ENCODE measurements around the gene COMMD3.

COMMD3 gene

GRCh38 chr10:22316286-22317075 lies at the start of gene COMMD3:
COMMD3 (plus strand) TSS chr10:22316388; CDS start chr10:22316418, 30 bp downstream.
- H3K27me3 ChIP-seq (ENCODE audit: control insufficient read depth in 1 of 2, insufficient read depth in 2 of 2, low read length in 2 of 2) = no peaks in the 10 kb centered on the region
- H3K27ac ChIP-seq (ENCODE audit: low read depth, low read length) = peak within 1 kb of the TSS; percentile 98

GRCh38 chr10:22268503-22268902 lies 47.7 kb upstream of the COMMD3 start:
- Histone ChIP-seq H3K27ac (ENCODE audit: low read depth, low read length) (no peak overlapping the region), H3K4me1 (ENCODE audit: insufficient read depth, low read length) (no peaks in the 10 kb centered on the region), H3K9me3 (ENCODE audit: low read length) (no peaks in the 10 kb centered on the region), H3K9ac (ENCODE audit: low read length) (no peak overlapping the region), H3K36me3 (ENCODE audit: insufficient read depth, low read length) (no peaks in the 10 kb centered on the region), H3K27me3 (ENCODE audit: control insufficient read depth in 1 of 2, insufficient read depth in 2 of 2, low read length in 2 of 2) (no peaks in the 10 kb centered on the region), H3K4me3 (ENCODE audit: low read depth in 1 of 2, low read length in 2 of 2) (no peak overlapping the region)

More at GRCh38 chr10:22316286-22317075, at the start of gene COMMD3:
- H3K9me3 ChIP-seq (ENCODE audit: low read length) = no peaks in the 10 kb centered on the region
- peak within 1 kb of the TSS; percentile 87 to 98 for H3K4me3 ChIP-seq (ENCODE audit: low read depth in 1 of 2, low read length in 2 of 2)
- no peaks in the 10 kb centered on the region for H3K36me3 ChIP-seq (ENCODE audit: insufficient read depth, low read length)
- H3K4me1 ChIP-seq (ENCODE audit: insufficient read depth, low read length) = peaks cover 37% of the 10 kb centered on the region
- H3K9ac ChIP-seq (ENCODE audit: low read length) = peak within 1 kb of the TSS; percentile 98

- H3K4me1 ChIP-seq (ENCODE audit: insufficient read depth, low read length) = no peaks in the 10 kb centered on the region
- no peak overlapping the region for H3K4me3 ChIP-seq (ENCODE audit: low read depth in 1 of 2, low read length in 2 of 2)
- no peak overlapping the region for H3K27ac ChIP-seq (ENCODE audit: low read depth, low read length)
- no peaks in the 10 kb centered on the region for H3K36me3 ChIP-seq (ENCODE audit: insufficient read depth, low read length)
- H3K9ac ChIP-seq (ENCODE audit: low read length) = no peak overlapping the region
- H3K9me3 ChIP-seq (ENCODE audit: low read length) = no peaks in the 10 kb centered on the region
- H3K27me3 ChIP-seq (ENCODE audit: control insufficient read depth in 1 of 2, insufficient read depth in 2 of 2, low read length in 2 of 2) = no peaks in the 10 kb centered on the region
Observed at GRCh38 chr10:22271786-22272185, 44.4 kb upstream of the COMMD3 start.

- no peaks in the 10 kb centered on the region for H3K4me1 ChIP-seq (ENCODE audit: insufficient read depth, low read length)
- no peaks in the 10 kb centered on the region for H3K9me3 ChIP-seq (ENCODE audit: low read length)
- no peak overlapping the region for H3K27ac ChIP-seq (ENCODE audit: low read depth, low read length)
- H3K9ac ChIP-seq (ENCODE audit: low read length) = no peak overlapping the region
- H3K4me3 ChIP-seq (ENCODE audit: low read depth in 1 of 2, low read length in 2 of 2) = no peak overlapping the region
- H3K27me3 ChIP-seq (ENCODE audit: control insufficient read depth in 1 of 2, insufficient read depth in 2 of 2, low read length in 2 of 2) = no peaks in the 10 kb centered on the region
- H3K36me3 ChIP-seq (ENCODE audit: insufficient read depth, low read length) = no peaks in the 10 kb centered on the region
Observed at GRCh38 chr10:22278441-22278782, 37.8 kb upstream of the COMMD3 start.

- H3K4me1 ChIP-seq (ENCODE audit: insufficient read depth, low read length) = no peaks in the 10 kb centered on the region
- H3K9ac ChIP-seq (ENCODE audit: low read length) = no peak overlapping the region
- no peak overlapping the region for H3K4me3 ChIP-seq (ENCODE audit: low read depth in 1 of 2, low read length in 2 of 2)
- H3K9me3 ChIP-seq (ENCODE audit: low read length) = no peaks in the 10 kb centered on the region
- no peaks in the 10 kb centered on the region for H3K36me3 ChIP-seq (ENCODE audit: insufficient read depth, low read length)
- no peak overlapping the region for H3K27ac ChIP-seq (ENCODE audit: low read depth, low read length)
- H3K27me3 ChIP-seq (ENCODE audit: control insufficient read depth in 1 of 2, insufficient read depth in 2 of 2, low read length in 2 of 2) = no peaks in the 10 kb centered on the region
Observed at GRCh38 chr10:22280078-22280477, 36.1 kb upstream of the COMMD3 start.

- no peaks in the 10 kb centered on the region for H3K4me1 ChIP-seq (ENCODE audit: insufficient read depth, low read length)
- no peaks in the 10 kb centered on the region for H3K9me3 ChIP-seq (ENCODE audit: low read length)
- H3K27me3 ChIP-seq (ENCODE audit: control insufficient read depth in 1 of 2, insufficient read depth in 2 of 2, low read length in 2 of 2) = no peaks in the 10 kb centered on the region
- no peak overlapping the region for H3K9ac ChIP-seq (ENCODE audit: low read length)
- no peak overlapping the region for H3K27ac ChIP-seq (ENCODE audit: low read depth, low read length)
- no peak overlapping the region for H3K4me3 ChIP-seq (ENCODE audit: low read depth in 1 of 2, low read length in 2 of 2)
- no peaks in the 10 kb centered on the region for H3K36me3 ChIP-seq (ENCODE audit: insufficient read depth, low read length)
Observed at GRCh38 chr10:22285130-22285529, 31.1 kb upstream of the COMMD3 start.

- H3K9ac ChIP-seq (ENCODE audit: low read length) = no peak overlapping the region
- no peaks in the 10 kb centered on the region for H3K27me3 ChIP-seq (ENCODE audit: control insufficient read depth in 1 of 2, insufficient read depth in 2 of 2, low read length in 2 of 2)
- no peaks in the 10 kb centered on the region for H3K36me3 ChIP-seq (ENCODE audit: insufficient read depth, low read length)
- no peaks in the 10 kb centered on the region for H3K4me1 ChIP-seq (ENCODE audit: insufficient read depth, low read length)
- H3K27ac ChIP-seq (ENCODE audit: low read depth, low read length) = no peak overlapping the region
- no peak overlapping the region for H3K4me3 ChIP-seq (ENCODE audit: low read depth in 1 of 2, low read length in 2 of 2)
- H3K9me3 ChIP-seq (ENCODE audit: low read length) = no peaks in the 10 kb centered on the region
Observed at GRCh38 chr10:22293747-22294404, 22.3 kb upstream of the COMMD3 start.

- Histone ChIP-seq H3K4me3 (ENCODE audit: low read depth in 1 of 2, low read length in 2 of 2) (no peak overlapping the region), H3K4me1 (ENCODE audit: insufficient read depth, low read length) (no peaks in the 10 kb centered on the region), H3K9me3 (ENCODE audit: low read length) (no peaks in the 10 kb centered on the region), H3K9ac (ENCODE audit: low read length) (no peak overlapping the region), H3K27me3 (ENCODE audit: control insufficient read depth in 1 of 2, insufficient read depth in 2 of 2, low read length in 2 of 2) (no peaks in the 10 kb centered on the region), H3K36me3 (ENCODE audit: insufficient read depth, low read length) (no peaks in the 10 kb centered on the region), H3K27ac (ENCODE audit: low read depth, low read length) (no peak overlapping the region)
Observed at GRCh38 chr10:22294694-22295093, 21.5 kb upstream of the COMMD3 start.

GRCh38 chr10:22301193-22301592 lies 15.0 kb upstream of the COMMD3 start:
- Histone ChIP-seq H3K9me3 (ENCODE audit: low read length) (no peaks in the 10 kb centered on the region), H3K9ac (ENCODE audit: low read length) (no peak overlapping the region), H3K27me3 (ENCODE audit: control insufficient read depth in 1 of 2, insufficient read depth in 2 of 2, low read length in 2 of 2) (no peaks in the 10 kb centered on the region), H3K4me1 (ENCODE audit: insufficient read depth, low read length) (no peaks in the 10 kb centered on the region), H3K4me3 (ENCODE audit: low read depth in 1 of 2, low read length in 2 of 2) (no peak overlapping the region), H3K36me3 (ENCODE audit: insufficient read depth, low read length) (no peaks in the 10 kb centered on the region), H3K27ac (ENCODE audit: low read depth, low read length) (no peak overlapping the region)

- no peak overlapping the region for H3K27ac ChIP-seq (ENCODE audit: low read depth, low read length)
- no peaks in the 10 kb centered on the region for H3K9me3 ChIP-seq (ENCODE audit: low read length)
- no peaks in the 10 kb centered on the region for H3K27me3 ChIP-seq (ENCODE audit: control insufficient read depth in 1 of 2, insufficient read depth in 2 of 2, low read length in 2 of 2)
- H3K4me3 ChIP-seq (ENCODE audit: low read depth in 1 of 2, low read length in 2 of 2) = no peak overlapping the region
- H3K36me3 ChIP-seq (ENCODE audit: insufficient read depth, low read length) = no peaks in the 10 kb centered on the region
- H3K4me1 ChIP-seq (ENCODE audit: insufficient read depth, low read length) = no peaks in the 10 kb centered on the region
- H3K9ac ChIP-seq (ENCODE audit: low read length) = no peak overlapping the region
Observed at GRCh38 chr10:22303461-22303860, 12.7 kb upstream of the COMMD3 start.

- H3K4me1 ChIP-seq (ENCODE audit: insufficient read depth, low read length) = no peaks in the 10 kb centered on the region
- no peak overlapping the region for H3K27ac ChIP-seq (ENCODE audit: low read depth, low read length)
- no peaks in the 10 kb centered on the region for H3K27me3 ChIP-seq (ENCODE audit: control insufficient read depth in 1 of 2, insufficient read depth in 2 of 2, low read length in 2 of 2)
- no peaks in the 10 kb centered on the region for H3K9me3 ChIP-seq (ENCODE audit: low read length)
- no peak overlapping the region for H3K9ac ChIP-seq (ENCODE audit: low read length)
- H3K4me3 ChIP-seq (ENCODE audit: low read depth in 1 of 2, low read length in 2 of 2) = no peak overlapping the region
- H3K36me3 ChIP-seq (ENCODE audit: insufficient read depth, low read length) = no peaks in the 10 kb centered on the region
Observed at GRCh38 chr10:22305721-22306120, 10.5 kb upstream of the COMMD3 start.

GRCh38 chr10:22308390-22308789 lies 7.8 kb upstream of the COMMD3 start:
- no peak overlapping the region for H3K27ac ChIP-seq (ENCODE audit: low read depth, low read length)
- no peaks in the 10 kb centered on the region for H3K4me1 ChIP-seq (ENCODE audit: insufficient read depth, low read length)
- H3K36me3 ChIP-seq (ENCODE audit: insufficient read depth, low read length) = no peaks in the 10 kb centered on the region
- H3K27me3 ChIP-seq (ENCODE audit: control insufficient read depth in 1 of 2, insufficient read depth in 2 of 2, low read length in 2 of 2) = no peaks in the 10 kb centered on the region
- H3K9me3 ChIP-seq (ENCODE audit: low read length) = no peaks in the 10 kb centered on the region
- no peak overlapping the region for H3K4me3 ChIP-seq (ENCODE audit: low read depth in 1 of 2, low read length in 2 of 2)
- no peak overlapping the region for H3K9ac ChIP-seq (ENCODE audit: low read length)

Data from muscle layer of colon (tissue), 2 donors.